ENCODE measurements around the gene AFMID.
"Not testable (repeated sequence)": the region's sequence is repeated elsewhere in the genome, so short reads cannot be mapped to it uniquely, and the experiment has no call there.

The AFMID gene, protein sequence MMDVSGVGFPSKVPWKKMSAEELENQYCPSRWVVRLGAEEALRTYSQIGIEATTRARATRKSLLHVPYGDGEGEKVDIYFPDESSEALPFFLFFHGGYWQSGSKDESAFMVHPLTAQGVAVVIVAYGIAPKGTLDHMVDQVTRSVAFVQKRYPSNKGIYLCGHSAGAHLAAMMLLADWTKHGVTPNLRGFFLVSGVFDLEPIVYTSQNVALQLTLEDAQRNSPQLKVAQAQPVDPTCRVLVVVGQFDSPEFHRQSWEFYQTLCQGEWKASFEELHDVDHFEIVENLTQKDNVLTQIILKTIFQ

DNA sequence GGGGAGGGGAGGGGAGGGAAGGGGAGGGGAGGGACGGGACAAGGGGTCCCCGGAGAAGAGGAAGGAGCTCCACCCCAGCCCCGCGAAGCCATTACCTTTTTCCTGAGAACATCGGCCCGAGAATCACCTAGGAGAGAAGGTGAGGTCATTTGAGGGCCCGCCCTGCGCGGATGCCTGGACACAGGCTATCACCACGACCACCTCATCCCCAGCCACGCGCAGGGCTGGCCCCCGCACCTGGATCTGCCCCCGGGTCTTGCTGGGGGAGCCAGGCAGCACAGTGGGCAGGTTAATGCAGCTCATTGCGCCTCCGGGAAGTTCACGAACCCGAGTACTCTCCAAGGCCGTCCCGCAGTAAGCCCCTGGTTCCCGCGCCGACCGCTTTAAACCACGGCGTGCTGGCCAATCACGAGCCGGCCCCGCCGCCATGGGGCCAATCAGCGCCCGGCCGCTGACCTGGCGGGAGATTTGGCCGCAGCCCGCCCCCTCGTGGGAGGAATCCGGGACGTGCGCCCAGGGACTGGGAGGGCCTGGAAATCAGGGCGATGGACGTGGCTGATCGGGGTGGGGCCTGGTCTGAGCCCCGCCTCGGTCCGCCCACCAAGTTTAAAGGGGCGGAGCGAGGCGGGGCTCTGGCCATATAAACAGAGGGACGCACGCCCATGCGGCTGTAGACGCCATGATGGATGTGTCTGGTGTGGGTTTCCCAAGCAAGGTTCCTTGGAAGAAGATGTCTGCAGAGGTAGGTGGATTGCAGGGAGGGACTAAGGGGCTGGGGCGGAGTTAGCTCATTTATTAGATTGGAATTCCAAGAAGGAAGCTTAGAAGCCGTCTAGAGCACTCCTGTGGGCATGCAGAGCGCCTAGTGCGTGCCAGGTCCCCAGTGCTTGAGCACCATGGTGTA lies at the start of gene AFMID, which contains the start of gene TK1:
AFMID (plus strand) TSS at position 671 of the 904 bp plus-strand sequence; CDS start at position 680, 9 bp downstream.
TK1 (minus strand) TSS at position 361 of the 904 bp plus-strand sequence; CDS start at position 303, 58 bp downstream.
- Histone ChIP-seq H3K27ac (peak within 1 kb of the TSS in 20 of 21 experiments; percentile 16 to 79 (median 60)), H3K4me3 (peak within 1 kb of the TSS; percentile 43 to 54 (median 46))

DNA sequence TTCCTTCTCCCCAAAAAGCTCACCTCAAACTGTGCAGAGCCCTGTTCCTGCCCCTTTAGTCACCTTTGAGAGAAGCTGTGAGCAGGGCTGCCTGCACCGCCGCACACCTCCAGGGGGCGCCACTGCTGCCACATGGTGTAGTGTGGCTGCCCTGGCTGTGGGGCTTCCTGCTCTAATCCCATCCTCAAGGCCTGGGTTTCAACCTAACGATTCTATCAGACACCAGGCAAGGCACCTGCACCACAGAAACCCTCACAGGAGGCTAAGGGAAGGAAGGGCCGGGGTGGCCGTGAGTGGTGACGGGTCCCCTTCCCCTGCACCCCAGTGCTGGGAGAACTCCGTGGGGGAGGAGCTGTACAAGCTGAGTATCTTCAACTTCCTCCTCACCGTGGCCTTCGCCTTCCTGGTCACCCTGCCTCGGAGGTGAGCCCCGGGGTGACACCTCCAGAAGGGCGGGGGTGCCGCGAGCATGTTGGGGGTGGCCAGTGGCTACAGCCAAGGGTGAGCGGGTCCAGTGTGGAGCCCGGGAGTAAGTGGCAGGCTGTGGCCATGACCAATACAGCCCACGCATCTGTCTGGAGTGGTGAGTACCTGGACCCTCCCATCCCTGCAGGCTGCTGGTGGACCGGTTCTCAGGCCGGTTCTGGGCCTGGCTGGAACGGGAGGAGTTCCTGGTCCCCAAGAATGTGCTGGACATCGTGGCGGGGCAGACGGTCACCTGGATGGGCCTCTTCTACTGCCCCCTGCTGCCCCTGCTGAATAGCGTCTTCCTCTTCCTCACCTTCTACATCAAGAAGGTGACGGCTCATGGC lies 49.6 kb upstream of the AFMID start:
- Histone ChIP-seq H3K27ac (peak overlapping the region in 3 of 21 experiments; percentile 16 to 34 (median 18)), H3K4me3 (no peak overlapping the region)

DNA sequence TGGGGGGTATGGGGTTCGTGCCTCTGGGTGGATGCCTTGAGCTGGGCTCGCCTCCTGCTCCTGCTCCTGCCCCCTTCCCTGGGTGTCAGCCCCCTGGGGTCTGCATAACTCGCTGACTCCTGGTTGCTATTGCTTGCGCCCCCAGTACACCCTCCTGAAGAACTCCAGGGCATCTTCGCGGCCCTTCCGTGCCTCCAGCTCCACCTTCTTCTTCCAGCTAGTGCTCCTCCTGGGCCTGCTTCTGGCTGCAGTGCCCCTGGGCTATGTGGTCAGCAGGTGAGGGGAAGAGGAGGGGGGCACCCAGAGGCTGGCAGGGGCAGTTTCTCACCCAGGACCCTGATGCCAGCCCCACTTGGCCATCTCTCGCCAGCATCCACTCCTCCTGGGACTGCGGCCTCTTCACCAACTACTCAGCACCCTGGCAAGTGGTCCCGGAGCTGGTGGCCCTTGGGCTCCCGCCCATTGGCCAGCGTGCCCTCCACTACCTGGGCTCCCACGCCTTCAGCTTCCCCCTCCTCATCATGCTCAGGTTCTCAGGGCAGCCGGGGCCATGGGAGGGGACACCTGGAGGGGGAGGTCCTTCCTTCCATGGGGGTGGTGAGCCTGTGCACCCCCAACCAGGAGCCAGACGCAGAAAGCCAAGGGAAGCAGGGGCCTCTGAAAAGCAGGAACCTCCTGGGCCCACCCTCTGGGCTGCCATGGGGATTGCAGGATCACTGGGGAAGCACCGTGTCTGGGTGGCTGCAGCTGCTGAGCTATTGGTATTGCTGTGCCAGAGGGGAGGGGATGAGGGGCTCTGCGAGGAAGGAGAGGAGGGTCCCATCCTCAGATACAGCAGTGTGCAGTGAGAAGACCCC lies 48.7 kb upstream of the AFMID start:
- H3K27ac ChIP-seq, result peak overlapping the region in 3 of 21 experiments; percentile 6 to 34 (median 14)
- no peak overlapping the region for H3K4me3 ChIP-seq

DNA sequence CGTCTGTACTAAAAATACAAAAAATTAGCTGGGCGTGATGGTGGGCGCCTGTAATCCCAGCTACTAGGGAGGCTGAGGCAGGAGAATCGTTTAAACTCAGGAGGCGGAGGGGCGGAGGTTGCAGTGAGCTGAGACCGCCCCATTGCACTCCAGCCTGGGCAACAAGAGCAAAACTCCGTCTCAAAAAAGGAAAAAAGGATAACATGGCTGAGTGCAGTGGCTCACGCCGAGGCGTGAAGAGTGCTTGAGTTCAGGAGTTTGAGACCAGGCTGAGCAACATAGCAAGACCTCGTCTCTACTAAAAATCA lies 47.3 kb upstream of the AFMID start:
- H3K4me3 ChIP-seq, result not testable (repeated sequence)
- H3K27ac ChIP-seq, result peak overlapping the region in 6 of 21 experiments; percentile 12 to 87 (median 55)

DNA sequence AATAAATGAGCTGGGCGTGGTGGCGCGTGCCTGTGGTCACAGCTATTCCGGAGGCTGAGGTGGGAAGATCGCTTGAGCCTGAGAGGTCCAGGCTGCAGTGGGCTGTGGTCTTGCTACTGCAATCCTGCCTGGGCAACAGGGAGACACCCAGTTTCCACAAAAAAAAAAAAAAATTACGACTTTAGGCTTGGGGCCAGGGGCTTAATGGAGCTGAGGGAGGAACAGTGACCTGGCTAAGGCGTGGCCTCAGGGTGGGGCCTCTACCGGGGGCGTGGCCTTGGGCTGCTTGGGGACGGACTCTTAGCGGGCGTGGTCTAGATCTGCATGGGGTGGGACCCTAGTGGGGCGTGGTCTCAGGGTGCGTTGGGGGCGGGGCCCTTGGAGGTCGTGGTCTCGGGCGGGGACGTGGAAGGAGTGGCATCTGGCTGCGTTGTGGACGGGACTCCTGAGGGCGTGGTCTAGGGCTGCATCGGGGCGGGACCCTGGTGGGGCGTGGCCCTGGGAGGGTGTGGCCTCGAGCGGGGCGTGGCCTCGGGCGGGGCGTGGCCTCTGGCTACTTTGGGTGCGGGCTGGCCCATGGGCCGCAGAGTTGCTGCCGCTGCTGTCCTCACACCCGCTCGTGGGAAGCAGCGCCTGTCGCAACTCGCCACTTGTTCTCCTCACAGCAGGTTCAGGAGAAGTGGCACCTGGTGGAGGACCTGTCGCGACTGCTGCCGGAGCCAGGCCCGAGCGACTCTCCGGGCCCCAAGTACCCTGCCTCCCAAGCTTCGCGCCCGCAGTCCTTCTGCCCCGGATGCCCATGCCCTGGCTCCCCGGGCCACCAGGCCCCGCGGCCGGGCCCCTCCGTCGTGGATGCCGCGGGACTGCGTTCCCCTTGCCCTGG lies 46.8 kb upstream of the AFMID start:
- Histone ChIP-seq H3K27ac (peak overlapping the region in 20 of 21 experiments; percentile 67 to 88 (median 78)), H3K4me3 (peak overlapping the region; percentile 0 to 41 (median 15))

DNA sequence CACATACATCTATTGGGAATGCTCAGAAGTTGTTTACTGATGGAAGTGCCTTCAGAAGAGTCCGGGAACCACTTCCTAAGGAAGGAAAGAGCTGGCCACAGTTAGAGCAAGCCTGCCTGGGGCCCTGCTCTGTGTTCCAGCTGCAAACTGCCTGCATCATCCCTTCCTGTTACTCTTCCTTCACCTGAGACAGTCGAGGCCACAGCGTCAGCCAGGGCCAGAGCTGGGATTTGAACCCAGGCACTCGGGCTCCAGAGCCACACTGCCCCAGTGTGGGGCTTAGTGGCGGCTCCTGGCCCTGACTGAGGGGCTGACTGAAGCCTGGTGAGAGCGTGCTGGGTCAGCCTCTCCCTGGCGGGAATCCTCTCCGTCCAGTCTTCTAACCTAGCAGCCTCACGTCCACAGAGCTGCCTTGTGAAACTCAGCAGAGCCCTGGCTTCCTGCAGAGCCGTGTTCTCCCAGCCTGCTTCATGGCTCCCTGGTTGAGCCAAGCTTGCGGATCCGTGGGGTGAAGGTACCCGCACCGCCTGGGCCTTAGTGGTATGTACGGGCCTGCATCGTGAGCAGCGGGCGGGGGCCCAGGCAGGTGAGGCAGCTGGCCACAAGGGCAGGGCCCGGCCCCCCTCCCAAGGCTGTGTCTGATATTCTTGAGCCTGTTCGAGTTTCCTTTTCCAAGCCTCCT lies 45.6 kb upstream of the AFMID start:
- Histone ChIP-seq H3K27ac (peak overlapping the region in 20 of 21 experiments; percentile 62 to 88 (median 76)), H3K4me3 (peak overlapping the region in 4 of 7 experiments; percentile 3 to 27 (median 14))

DNA sequence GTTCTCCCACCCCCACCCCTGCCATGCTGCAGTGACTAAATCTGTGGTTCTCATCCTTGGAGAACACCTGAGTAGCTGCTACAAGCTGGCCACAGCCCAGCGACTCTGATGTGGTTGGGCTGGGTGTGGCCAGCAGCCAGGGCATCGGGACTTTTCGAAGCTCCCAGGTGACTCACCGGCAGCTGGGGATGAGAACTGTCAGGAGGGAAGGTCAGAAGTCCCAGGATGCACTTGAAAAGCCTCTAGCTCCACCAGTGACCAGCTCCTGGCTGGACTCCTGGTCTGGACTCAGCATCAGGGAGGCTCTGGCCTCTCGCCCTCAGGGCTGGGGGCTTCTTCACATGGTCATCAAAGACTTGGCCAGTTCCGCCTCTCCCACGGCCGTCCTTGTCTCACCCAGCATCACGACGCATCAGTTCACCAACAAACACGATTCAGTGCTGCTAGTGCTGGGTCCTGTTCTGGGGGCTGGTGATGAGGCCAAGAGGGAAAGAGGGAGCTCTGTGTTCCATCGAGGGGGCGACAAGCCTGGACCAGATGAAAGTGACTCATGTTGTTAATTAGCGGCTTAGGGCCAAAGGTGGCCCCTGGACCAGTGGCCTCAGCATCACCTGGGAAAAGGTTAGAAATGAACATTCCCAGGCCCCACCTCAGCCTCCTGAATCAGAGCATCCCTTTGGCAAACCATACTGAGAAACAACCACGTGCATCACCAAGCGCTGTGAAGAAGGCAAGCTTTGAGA lies 44.9 kb upstream of the AFMID start:
- Histone ChIP-seq H3K27ac (peak overlapping the region in 17 of 21 experiments; percentile 62 to 88 (median 75)), H3K4me3 (no peak overlapping the region)

DNA sequence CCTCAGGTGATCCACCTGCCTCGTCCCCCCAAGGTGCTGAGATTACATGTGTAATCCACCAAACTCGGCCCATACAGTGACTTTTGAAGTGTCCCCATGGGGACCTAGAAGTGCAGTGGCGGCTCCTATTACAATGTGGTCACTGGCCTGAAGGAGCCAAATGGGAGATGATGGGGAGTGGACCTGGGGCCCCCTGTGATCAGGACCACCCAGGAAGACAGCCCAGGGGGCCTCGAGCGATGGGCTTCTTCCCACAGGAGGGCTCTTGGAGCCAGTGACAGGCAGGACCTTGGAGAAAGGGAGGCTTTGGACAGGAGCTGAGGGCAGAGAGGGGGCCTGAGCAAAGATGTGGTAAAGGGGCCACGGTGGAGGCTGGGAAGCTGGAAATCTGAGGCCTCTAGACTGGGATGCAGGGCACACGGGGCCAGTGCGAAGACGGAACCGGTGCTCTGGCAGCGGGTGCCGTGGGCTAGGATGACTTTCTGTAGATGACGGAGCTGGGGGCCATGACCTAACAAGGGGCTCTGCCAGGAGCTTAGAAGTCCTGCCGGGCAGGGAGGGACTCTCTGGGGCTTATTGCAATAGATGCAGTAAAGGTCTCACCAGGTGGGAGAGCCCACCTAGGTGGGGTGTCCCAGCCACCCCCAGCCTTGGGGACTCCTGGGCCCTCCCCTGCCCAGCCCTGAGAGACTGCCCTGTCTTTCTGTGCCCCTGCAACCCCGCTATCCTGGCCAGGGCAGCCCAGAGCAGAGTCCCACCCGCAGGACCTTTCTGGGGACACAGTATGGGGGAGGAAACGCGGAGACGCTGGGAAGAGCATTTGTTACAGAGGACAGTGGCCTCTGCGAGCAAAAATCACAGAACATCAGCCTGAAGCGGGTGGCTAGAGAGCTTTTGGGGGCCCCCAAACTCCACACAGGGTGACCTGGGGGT lies 43.7 kb upstream of the AFMID start:
- no peak overlapping the region for H3K4me3 ChIP-seq

DNA sequence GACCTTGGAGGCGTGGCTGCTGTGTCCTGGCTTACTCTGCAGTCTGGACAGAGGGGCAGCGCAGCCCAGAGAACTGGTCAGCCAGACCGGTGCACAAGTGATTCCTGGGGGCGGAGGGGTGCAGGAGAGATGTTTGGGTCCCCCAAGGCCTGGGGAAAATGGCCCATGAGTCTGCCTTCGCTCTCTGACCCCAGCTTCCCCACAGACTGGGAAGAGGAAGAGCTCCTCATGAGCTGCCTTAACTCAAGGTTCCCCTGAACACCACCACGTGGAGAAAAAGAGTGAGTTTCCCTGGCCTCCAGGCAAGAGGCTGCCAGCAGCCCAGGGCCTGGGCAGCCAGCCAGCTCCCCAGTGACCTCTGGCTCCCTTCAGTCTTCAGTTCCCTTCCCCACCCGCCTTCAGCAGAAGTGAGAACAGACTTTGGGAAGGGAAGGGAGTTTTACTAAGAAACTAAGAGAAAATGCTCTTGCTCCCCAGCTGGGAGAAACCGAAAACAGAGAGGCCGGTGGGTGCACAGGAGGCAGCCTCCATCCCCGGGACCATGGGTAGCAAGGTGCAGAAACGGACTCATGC lies 42.9 kb upstream of the AFMID start:
- peak overlapping the region in 16 of 21 experiments; percentile 1 to 74 (median 52) for H3K27ac ChIP-seq
- no peak overlapping the region for H3K4me3 ChIP-seq

More for the DNA sequence above, 43.7 kb upstream of the AFMID start:
- peak overlapping the region in 12 of 21 experiments; percentile 6 to 74 (median 55) for H3K27ac ChIP-seq

DNA sequence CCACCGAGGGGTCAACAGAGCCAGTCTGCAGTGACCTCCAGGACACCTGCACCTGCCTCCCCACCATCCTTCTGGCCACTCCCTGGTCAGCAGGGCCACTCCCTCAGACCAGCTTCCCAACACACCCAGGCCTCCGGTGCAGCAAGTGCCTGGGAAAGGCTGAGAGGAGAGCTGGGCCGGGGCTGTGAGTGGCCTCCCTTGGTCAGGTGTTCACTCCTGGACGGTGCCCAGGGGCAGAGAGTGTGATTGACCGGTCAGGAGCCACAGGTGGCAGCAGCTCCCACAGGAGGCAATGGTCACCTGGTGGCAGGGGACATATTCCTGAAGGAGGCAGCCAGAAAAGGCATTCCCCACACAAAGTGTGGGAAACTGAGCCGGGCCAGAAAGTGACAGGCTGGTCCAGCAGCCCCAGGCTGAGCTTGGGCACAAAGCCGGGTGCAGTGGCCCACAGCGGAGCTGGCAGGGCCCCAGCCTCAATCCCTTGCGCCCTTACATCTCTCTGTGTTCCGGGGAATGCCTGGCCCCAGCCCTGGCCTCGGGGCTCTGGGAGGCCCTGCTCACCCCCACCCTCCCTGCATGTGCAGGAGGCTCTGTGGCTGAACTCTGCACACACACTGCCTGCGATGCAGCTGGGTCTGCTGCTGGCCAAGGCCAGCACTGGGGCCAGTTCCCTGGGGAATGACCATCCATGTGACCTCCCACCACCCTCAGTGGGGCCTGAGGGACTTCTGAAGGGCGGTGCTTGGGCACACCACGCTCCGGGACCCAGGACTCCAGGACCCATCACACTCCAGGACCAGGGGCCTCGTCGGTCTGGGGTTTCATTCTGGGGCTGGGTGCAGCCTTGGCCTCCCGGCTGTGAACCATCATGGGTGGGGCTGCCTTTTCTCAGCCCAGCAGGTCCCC lies 42.2 kb upstream of the AFMID start:
- peak overlapping the region in 17 of 21 experiments; percentile 1 to 74 (median 45) for H3K27ac ChIP-seq
- no peak overlapping the region for H3K4me3 ChIP-seq

DNA sequence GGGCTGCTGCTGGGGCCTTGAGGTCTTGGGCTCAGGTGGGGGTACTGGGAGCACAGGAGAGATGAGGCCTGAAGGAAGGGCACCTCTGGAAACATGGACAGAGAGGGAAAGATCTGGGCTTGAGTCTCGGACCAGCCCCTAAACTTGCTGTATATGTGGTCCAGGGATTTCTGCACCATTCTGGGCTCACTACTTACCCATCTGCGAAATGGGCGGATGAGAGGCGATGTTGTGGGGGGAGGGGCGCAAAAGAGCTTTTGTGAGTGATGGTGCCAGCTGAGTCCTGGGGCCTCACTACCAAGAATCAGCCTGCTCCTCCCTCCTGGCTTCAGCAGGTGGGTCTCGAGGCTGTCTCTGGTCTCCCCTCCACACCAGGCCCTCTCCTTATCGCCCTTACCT lies 40.7 kb upstream of the AFMID start:
- Histone ChIP-seq H3K4me3 (no peak overlapping the region), H3K27ac (peak overlapping the region in 2 of 21 experiments; percentile 1 to 58)

DNA sequence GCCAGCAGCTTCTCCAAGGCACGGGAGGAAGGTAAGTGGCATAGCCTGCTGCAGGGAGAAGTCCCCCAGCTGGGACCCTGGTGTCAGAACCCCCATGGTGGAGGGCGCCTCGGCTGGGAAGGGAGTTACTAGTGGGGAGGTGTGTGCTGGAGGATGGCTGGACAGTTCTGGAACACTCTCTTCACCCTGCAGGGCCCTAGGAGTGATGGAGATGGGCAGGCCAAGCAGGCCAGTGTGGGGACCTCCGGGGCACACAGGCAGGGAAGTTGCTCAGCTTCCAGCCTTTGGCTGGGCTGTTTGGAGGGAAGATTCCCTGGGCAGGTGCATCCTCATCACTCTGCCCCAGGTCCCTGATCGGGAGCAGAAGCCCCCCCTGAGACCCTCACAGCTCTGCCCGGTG lies 40.3 kb upstream of the AFMID start:
- H3K4me3 ChIP-seq, result no peak overlapping the region
- H3K27ac ChIP-seq, result peak overlapping the region in 6 of 21 experiments; percentile 1 to 58 (median 20)

DNA sequence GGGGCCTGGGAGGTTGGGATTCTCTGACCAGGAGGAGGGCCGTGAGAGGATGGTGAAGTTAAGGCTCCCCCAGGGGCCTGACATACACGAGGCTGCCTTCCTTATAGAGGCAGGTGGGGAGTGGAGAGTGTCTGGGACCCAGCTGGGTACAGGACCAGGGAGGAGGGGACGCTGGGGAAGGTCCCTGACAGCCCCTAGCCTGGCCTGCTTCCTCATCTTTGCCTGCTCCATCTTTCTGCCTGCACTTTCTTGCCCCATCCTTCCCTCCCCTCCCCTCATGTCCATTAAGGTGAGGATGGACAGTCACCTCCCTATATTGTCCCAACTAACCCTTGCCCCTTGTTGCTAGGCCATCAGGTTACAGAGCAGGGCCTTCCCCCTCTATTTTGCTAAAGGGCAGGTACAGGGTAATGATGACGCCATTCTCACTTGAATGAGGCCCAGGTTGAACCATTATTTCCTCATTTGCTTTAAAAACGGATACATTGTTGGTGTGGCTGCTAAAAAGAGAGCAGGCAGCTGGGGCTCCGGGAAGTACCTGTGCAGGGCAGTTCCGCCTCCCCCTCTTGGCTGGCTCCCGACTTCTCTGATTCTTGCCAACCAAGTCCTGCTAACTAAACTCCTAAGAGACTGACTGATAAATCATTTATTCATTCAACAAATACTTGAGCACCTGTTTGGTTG lies 39.7 kb upstream of the AFMID start:
- Histone ChIP-seq H3K4me3 (no peak overlapping the region), H3K27ac (peak overlapping the region in 7 of 21 experiments; percentile 1 to 58 (median 21))

Measured in skin epidermis (tissue), 12 donors.